Skeletal muscle tissue (tissue), 4 donors: ENCODE data around the gene TRMT112. TPM values are rescaled to one million over a fixed set of nuclear protein-coding genes. Genes with fewer than 3 reads are reported as not detected.
A peak's percentile ranks its signal among the peaks of the same experiment; 100 is the strongest.

Source experiments
- H3K27ac ChIP-seq: one replicate; pipeline ENCODE4 v1.7.0; 2013; ENCODE audit warnings: mild to moderate bottlenecking, low read depth, low read length, inconsistent platforms
- H3K27me3 ChIP-seq, 3 donors: one replicate each; pipeline ENCODE4 v1.7.0; 2013; ENCODE audit warnings: low read length in 3 of 3; ENCODE audit not compliant: control insufficient read depth in 3 of 3, insufficient read depth in 3 of 3
- H3K36me3 ChIP-seq, 3 donors: one replicate each; pipeline ENCODE4 v1.7.0; 2013; ENCODE audit warnings: low read length in 3 of 3; ENCODE audit not compliant: control insufficient read depth in 3 of 3, insufficient read depth in 3 of 3
- H3K4me1 ChIP-seq, 3 donors: one replicate each; pipeline ENCODE4 v1.7.0; 2013; ENCODE audit warnings: low read length in 3 of 3, mild to moderate bottlenecking in 3 of 3; ENCODE audit not compliant: control insufficient read depth in 3 of 3, insufficient read depth in 3 of 3
- H3K4me3 ChIP-seq, 3 donors: one replicate each; pipeline ENCODE4 v1.7.0; 2013; ENCODE audit warnings: low read length in 3 of 3
- H3K9ac ChIP-seq, 3 donors: one replicate each; pipeline ENCODE4 v1.7.0; 2013; ENCODE audit warnings: low read length in 3 of 3, mild to moderate bottlenecking in 3 of 3, moderate library complexity in 2 of 3, low read depth in 1 of 3
- H3K9me3 ChIP-seq, 3 donors: one replicate each; pipeline ENCODE4 v1.7.0; 2013; ENCODE audit warnings: low read length in 3 of 3; ENCODE audit not compliant: control insufficient read depth in 3 of 3
- total RNA-seq: library from RNA; depleted of rRNA; stranded (reverse); fragments of >200 nt; gene quantifications from one replicate; pipeline ENCODE4 v1.2.3, GENCODE V29; 2014
- donor health status: Osteomylitis.

TRMT112 gene
- total RNA-seq, 1 donor from 2014 or later = 247 TPM

- Histone ChIP-seq H3K36me3 (peaks cover 3 to 4% (median 4%) of the 10 kb centered on the region in 3 donors), H3K4me1 (peaks cover 34 to 48% (median 44%) of the 10 kb centered on the region in 3 donors), H3K27ac (peak overlapping the region; percentile 77), H3K27me3 (peaks cover 19 to 35% (median 29%) of the 10 kb centered on the region in 3 donors), H3K4me3 (peak overlapping the region; percentile 83 to 88 (median 84)), H3K9ac (peak overlapping the region in 2 of 3 donors; percentile 62 to 85), H3K9me3 (no peaks in the 10 kb centered on the region)
These were observed 13.4 kb downstream of the TRMT112 start for GRCh38 chr11:64304032-64304315.

- Histone ChIP-seq H3K4me1 (peaks cover 35 to 48% (median 45%) of the 10 kb centered on the region in 3 donors), H3K9ac (peak overlapping the region in 1 of 3 donors; percentile 62), H3K27me3 (peaks cover 25 to 41% (median 31%) of the 10 kb centered on the region in 3 donors), H3K36me3 (peaks cover 3 to 4% (median 4%) of the 10 kb centered on the region in 3 donors), H3K27ac (no peak overlapping the region), H3K4me3 (peak overlapping the region in 1 of 3 donors; percentile 84), H3K9me3 (no peaks in the 10 kb centered on the region)
These were observed 14.0 kb downstream of the TRMT112 start for GRCh38 chr11:64303109-64304031.

- peak within 1 kb of the TSS; percentile 23 to 64 (median 61) for H3K4me3 ChIP-seq
These were observed 17.3 kb downstream of the TRMT112 start, which contains the start of gene CATSPERZ for GRCh38 chr11:64299847-64300648. TSS of gene CATSPERZ (plus strand) at chr11:64300358. CDS start at chr11:64300411, 53 bp downstream.

GRCh38 chr11:64298966-64299846 is 18.2 kb downstream of the TRMT112 start:
- H3K4me1 ChIP-seq = peaks cover 23 to 25% (median 25%) of the 10 kb centered on the region in 3 donors
- H3K27ac ChIP-seq = no peak overlapping the region
- H3K9ac ChIP-seq = peak overlapping the region in 2 of 3 donors; percentile 23 to 66
- H3K27me3 ChIP-seq = peaks cover 57 to 80% (median 72%) of the 10 kb centered on the region in 3 donors
- no peaks in the 10 kb centered on the region for H3K36me3 ChIP-seq
- no peaks in the 10 kb centered on the region for H3K9me3 ChIP-seq
- H3K4me3 ChIP-seq = peak overlapping the region; percentile 23 to 64 (median 61)

More at GRCh38 chr11:64299847-64300648, 17.3 kb downstream of the TRMT112 start, which contains the start of gene CATSPERZ:
- H3K4me1 ChIP-seq = peaks cover 26 to 31% (median 29%) of the 10 kb centered on the region in 3 donors
- H3K36me3 ChIP-seq = no peaks in the 10 kb centered on the region
- no peak within 1 kb of the TSS for H3K27ac ChIP-seq
- H3K9me3 ChIP-seq = no peaks in the 10 kb centered on the region
- H3K9ac ChIP-seq = peak within 1 kb of the TSS in 2 of 3 donors; percentile 23 to 66
- H3K27me3 ChIP-seq = peaks cover 56 to 74% (median 64%) of the 10 kb centered on the region in 3 donors

- Histone ChIP-seq H3K36me3 (no peaks in the 10 kb centered on the region), H3K4me3 (no peak overlapping the region), H3K9me3 (no peaks in the 10 kb centered on the region), H3K4me1 (peaks cover 19 to 20% (median 19%) of the 10 kb centered on the region in 3 donors), H3K27me3 (peaks cover 67 to 81% (median 80%) of the 10 kb centered on the region in 3 donors), H3K27ac (no peak overlapping the region), H3K9ac (peak overlapping the region in 1 of 3 donors; percentile 25)
These were observed 19.5 kb downstream of the TRMT112 start for GRCh38 chr11:64297699-64298358.

GRCh38 chr11:64296830-64297698 is 20.3 kb downstream of the TRMT112 start:
- Histone ChIP-seq H3K9ac (no peak overlapping the region), H3K36me3 (no peaks in the 10 kb centered on the region), H3K27ac (no peak overlapping the region), H3K27me3 (peaks cover 75 to 88% (median 87%) of the 10 kb centered on the region in 3 donors), H3K9me3 (no peaks in the 10 kb centered on the region), H3K4me3 (no peak overlapping the region), H3K4me1 (peaks cover 20 to 26% (median 24%) of the 10 kb centered on the region in 3 donors)

GRCh38 chr11:64296236-64296635 is 21.1 kb downstream of the TRMT112 start:
- H3K4me3 ChIP-seq = no peak overlapping the region
- H3K27me3 ChIP-seq = peaks cover 83 to 88% (median 88%) of the 10 kb centered on the region in 3 donors
- no peak overlapping the region for H3K27ac ChIP-seq
- H3K4me1 ChIP-seq = peaks cover 24 to 26% (median 26%) of the 10 kb centered on the region in 3 donors
- no peaks in the 10 kb centered on the region for H3K36me3 ChIP-seq
- H3K9me3 ChIP-seq = no peaks in the 10 kb centered on the region
- no peak overlapping the region for H3K9ac ChIP-seq

GRCh38 chr11:64295760-64296159 is 21.6 kb downstream of the TRMT112 start:
- Histone ChIP-seq H3K4me1 (peaks cover 21 to 24% (median 24%) of the 10 kb centered on the region in 3 donors), H3K27me3 (peaks cover 86 to 91% (median 90%) of the 10 kb centered on the region in 3 donors), H3K4me3 (no peak overlapping the region), H3K27ac (no peak overlapping the region), H3K9ac (no peak overlapping the region), H3K36me3 (no peaks in the 10 kb centered on the region), H3K9me3 (no peaks in the 10 kb centered on the region)
